Neutrophil (primary cell): Measurements from ENCODE around the gene ASTN2.

Source experiments
- H3K27ac ChIP-seq: fragments of 200-600 bp; sonication (generic); 2 replicates; pipeline ENCODE4 v1.5.1; 2016; ENCODE audit warnings: mild to moderate bottlenecking, moderate library complexity
- H3K27me3 ChIP-seq: fragments of 200-600 bp; sonication (generic); 2 replicates; pipeline ENCODE4 v1.6.0; 2016; ENCODE audit warnings: mild to moderate bottlenecking
- H3K36me3 ChIP-seq: fragments of 200-600 bp; sonication (generic); 2 replicates; pipeline ENCODE4 v1.5.1; 2017
- H3K4me1 ChIP-seq, 2 experiments: fragments of 200-600 bp in 1 of 2; sonication (generic) in 1 of 2; 1 replicate in 1 of 2; 2 replicates in 1 of 2; pipeline versions ENCODE4 v1.5.1 to v1.6.1; 2013 to 2016; ENCODE audit warnings: low read depth in 1 of 2, low read length in 1 of 2, mild to moderate bottlenecking in 1 of 2, moderate library complexity in 1 of 2; ENCODE audit not compliant: control insufficient read depth in 1 of 2, insufficient read depth in 1 of 2
- H3K4me3 ChIP-seq, 2 experiments: fragments of 200-600 bp in 1 of 2; sonication (generic) in 1 of 2; 1 replicate in 1 of 2; 2 replicates in 1 of 2; pipeline ENCODE4 v1.5.1; 2013 to 2016; ENCODE audit warnings: low read depth in 1 of 2, low read length in 1 of 2, mild to moderate bottlenecking in 1 of 2, moderate library complexity in 1 of 2
- H3K9me3 ChIP-seq: fragments of 200-600 bp; sonication (generic); 2 replicates; pipeline ENCODE4 v1.5.1; 2016
- CTCF ChIP-seq: fragments of 200-600 bp; sonication (generic); IDR thresholded peaks from 2 replicates; pipeline ENCODE4 v1.5.1; 2016; ENCODE audit warnings: antibody characterized with exemption

The ASTN2 gene

GRCh38 chr9:116383936-116384335 is 1030.9 kb downstream of the ASTN2 start:
- no peaks in the 10 kb centered on the region for H3K36me3 ChIP-seq
- H3K4me3 ChIP-seq = no peak overlapping the region
- no peak overlapping the region for H3K27ac ChIP-seq
- H3K9me3 ChIP-seq = no peaks in the 10 kb centered on the region
- no peaks in the 10 kb centered on the region for H3K4me1 ChIP-seq
- H3K27me3 ChIP-seq = no peaks in the 10 kb centered on the region
- no peak for TF ChIP-seq CTCF

- Histone ChIP-seq H3K9me3 (no peaks in the 10 kb centered on the region), H3K36me3 (no peaks in the 10 kb centered on the region)
- TF ChIP-seq CTCF = no peak
These were observed 1031.7 kb downstream of the ASTN2 start for GRCh38 chr9:116383133-116383532.

GRCh38 chr9:116382053-116382452 is 1032.8 kb downstream of the ASTN2 start:
- no peak for TF ChIP-seq CTCF
- H3K36me3 ChIP-seq = no peaks in the 10 kb centered on the region
- H3K27ac ChIP-seq = no peak overlapping the region
- no peak overlapping the region for H3K4me3 ChIP-seq
- H3K9me3 ChIP-seq = no peaks in the 10 kb centered on the region
- H3K27me3 ChIP-seq = no peaks in the 10 kb centered on the region
- H3K4me1 ChIP-seq = no peaks in the 10 kb centered on the region

More at GRCh38 chr9:116383133-116383532, 1031.7 kb downstream of the ASTN2 start:
- Histone ChIP-seq H3K4me1 (no peaks in the 10 kb centered on the region), H3K27me3 (no peaks in the 10 kb centered on the region), H3K27ac (no peak overlapping the region), H3K4me3 (no peak overlapping the region)

GRCh38 chr9:116381350-116381749 is 1033.5 kb downstream of the ASTN2 start:
- no peak for TF ChIP-seq CTCF
- Histone ChIP-seq H3K4me3 (no peak overlapping the region), H3K36me3 (no peaks in the 10 kb centered on the region), H3K27me3 (no peaks in the 10 kb centered on the region), H3K27ac (no peak overlapping the region), H3K4me1 (no peaks in the 10 kb centered on the region), H3K9me3 (no peaks in the 10 kb centered on the region)

- H3K4me3 ChIP-seq = no peak overlapping the region
- H3K36me3 ChIP-seq = no peaks in the 10 kb centered on the region
- no peaks in the 10 kb centered on the region for H3K27me3 ChIP-seq
- no peaks in the 10 kb centered on the region for H3K9me3 ChIP-seq
- no peak overlapping the region for H3K27ac ChIP-seq
- no peaks in the 10 kb centered on the region for H3K4me1 ChIP-seq
- no peak for TF ChIP-seq CTCF
These were observed 1034.3 kb downstream of the ASTN2 start for GRCh38 chr9:116380496-116380995.

GRCh38 chr9:116379821-116380220 is 1035.0 kb downstream of the ASTN2 start:
- no peak for TF ChIP-seq CTCF
- H3K9me3 ChIP-seq = no peaks in the 10 kb centered on the region
- no peak overlapping the region for H3K27ac ChIP-seq
- H3K27me3 ChIP-seq = no peaks in the 10 kb centered on the region
- no peaks in the 10 kb centered on the region for H3K36me3 ChIP-seq
- no peak overlapping the region for H3K4me3 ChIP-seq
- no peaks in the 10 kb centered on the region for H3K4me1 ChIP-seq
